Activated T-cell treated with anti-CD3 and anti-CD28 coated beads for 1 hour (primary cell): ENCODE results near the gene SUSD4.

Experiments used
- DNase-seq: peaks from one replicate; pipeline ENCODE4 v3.0.0-alpha.2; 2020; ENCODE audit warnings: low read depth

Gene SUSD4

GRCh38 chr1:223228931-223229528 is 134.9 kb downstream of the SUSD4 start:
- no peak for DNase-seq

GRCh38 chr1:223228201-223228600 is 135.8 kb downstream of the SUSD4 start:
- no peak for DNase-seq

GRCh38 chr1:223227486-223228196 is 136.3 kb downstream of the SUSD4 start:
- no peak for DNase-seq

DNA sequence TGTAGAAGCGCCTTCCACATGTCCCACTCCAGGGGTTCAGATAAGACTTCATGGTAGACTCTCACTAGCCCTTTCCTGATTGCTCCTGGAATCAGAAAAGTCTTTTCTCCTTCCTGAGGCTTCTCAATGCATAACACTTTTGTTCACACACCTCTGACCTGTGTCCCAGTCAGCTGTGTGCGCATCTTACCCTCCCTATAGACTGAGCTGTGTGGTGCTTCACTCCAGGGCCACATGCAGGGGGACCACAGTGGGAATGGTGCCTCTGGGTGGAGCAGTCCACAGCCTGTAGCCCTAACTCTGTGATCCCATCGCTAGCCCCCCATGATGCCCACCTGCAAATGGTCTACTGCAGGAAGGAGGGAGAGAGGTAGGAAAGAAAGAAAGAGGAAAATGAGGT is 136.9 kb downstream of the SUSD4 start:
- DNase-seq = no peak

GRCh38 chr1:223226271-223226670 is 137.7 kb downstream of the SUSD4 start:
- no peak for DNase-seq

DNA sequence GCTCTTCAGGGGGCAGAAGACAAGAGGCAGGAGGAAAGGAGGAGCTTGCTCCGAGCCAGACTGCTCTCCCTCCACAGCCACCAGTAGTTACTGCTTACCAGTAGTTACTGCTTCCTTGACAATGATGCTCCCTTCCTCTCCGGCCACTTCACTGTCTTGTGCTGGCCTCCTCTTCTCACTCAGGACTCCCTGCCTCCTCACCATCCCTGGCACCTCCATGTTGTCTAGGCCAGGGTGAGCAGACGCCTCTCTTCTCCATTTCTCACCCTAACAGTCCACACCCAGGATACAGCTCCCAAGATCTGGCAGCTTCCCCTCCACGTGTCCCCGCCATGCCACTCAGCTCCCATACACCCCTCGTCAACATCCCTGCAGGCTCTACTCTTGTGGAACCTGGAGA is 138.5 kb downstream of the SUSD4 start:
- no peak for DNase-seq

DNA sequence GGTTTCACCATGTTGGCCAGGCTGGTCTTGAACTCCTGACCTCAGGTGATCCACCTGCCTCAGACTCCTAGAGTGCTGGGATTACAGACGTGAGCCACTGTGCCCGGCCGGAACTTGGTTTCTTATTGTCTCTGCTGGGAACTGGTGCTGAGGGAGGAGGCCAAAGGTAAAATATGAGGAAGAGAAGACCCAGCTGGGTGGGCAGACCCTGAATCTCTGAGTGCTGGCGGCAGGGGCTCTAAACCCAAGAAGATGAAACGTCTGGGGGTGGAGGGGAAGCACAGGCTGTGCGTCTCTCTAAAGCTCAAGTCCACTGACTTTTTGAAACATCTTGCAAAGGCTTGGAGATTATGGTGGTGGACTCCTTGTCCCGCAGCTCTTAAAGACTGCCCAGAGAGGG is 138.9 kb downstream of the SUSD4 start:
- no peak for DNase-seq

- DNase-seq = no peak
Observed at GRCh38 chr1:223224465-223224864, 139.5 kb downstream of the SUSD4 start.

DNA sequence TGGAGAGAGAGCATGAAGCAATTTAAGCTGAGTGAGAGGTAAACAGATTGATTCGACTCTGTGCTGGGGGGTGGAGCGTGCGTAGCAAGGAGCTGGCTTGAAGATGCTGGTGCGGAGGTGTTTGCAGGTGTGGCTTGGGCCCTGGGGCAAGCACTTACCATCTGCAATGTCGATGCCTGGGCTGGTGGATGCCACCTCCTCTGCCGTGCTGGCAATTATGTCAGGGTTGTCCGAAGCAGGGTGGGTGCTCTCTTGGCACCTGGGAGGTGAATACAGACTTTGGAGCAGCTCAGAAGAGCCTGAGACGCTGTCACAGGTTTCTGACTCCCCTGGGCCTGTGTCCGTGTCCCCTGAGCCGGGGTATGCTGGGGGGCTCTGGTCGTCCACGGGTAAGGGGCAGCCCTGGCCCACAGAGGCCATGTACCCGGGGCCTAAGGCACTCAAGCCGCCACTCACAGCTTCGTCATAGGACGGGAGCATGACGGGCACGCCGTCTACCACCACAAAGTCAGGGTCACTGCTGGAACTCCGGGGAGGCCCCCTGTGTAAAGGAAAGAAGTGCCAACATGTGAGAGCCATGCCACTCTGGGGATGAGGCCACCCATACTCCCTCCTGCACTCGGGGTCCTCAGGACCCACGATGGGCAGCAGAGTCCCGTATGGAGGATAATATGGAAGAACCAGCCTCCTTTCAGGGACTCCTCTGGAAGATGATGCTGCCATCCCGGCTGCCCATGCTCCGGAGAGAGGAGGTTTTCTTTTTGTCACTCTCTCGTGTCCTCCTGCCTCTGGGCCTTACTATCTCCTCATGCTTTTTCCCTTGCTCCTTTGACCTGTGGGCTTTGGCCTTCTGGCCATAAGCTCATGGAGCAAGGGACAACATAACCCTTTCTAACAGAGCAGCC is 140.6 kb downstream of the SUSD4 start:
- DNase-seq = no peak

DNA sequence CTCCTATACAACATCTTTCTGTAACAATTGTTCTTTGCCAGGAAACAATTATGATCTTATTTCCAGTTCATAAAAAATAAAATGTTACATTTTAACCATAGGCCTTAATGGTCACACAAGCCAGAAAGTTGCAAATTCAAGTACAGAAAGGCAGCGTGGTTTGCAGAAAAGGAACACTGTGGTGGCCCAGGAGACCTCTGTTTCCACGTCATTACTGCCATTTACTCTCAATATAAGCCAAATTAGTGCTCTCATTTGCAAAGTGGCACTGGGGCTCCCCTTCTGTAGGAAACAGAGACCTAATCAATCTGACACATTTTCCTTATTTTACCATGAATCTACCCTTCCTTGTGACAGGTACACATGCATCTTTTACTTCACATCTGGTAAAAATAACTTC is 141.6 kb downstream of the SUSD4 start:
- no peak for DNase-seq

GRCh38 chr1:223221686-223222085 is 142.3 kb downstream of the SUSD4 start:
- DNase-seq = no peak

DNA sequence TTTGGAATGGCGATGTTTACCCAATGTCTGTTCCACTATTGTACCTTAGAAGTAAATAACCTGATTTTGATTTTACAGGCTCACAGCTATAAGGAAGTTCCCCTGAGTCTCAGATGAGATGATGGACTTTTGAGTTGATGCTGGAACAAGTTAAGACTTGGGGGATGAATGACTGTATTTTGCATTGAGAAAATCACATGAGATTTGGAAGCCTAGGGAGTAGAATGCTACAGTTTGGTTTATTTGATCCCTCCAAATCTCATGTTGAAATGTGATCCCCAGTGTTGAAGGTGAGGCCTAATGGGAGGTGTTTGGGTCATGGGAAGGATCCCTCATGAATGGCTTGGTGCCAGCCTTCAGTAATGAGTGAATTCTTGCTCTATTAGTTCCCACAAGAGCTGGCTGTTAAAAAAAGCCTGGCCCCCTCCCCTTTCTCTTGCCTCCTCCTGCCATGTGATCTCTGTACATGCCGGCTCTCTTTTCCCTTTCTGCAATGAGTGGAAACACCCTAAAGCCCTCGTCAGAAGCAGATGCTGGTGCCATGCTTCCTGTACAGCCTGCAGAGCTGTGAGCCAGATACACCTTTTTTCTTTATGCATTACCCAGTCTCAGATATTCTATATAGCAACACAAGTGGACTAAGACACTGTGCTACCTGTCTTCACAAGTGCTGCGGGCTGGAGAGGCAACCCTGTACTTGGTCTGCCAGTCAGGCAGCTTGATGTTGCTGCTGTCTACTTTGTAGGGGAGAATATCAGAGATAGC is 143.9 kb downstream of the SUSD4 start:
- DNase-seq = no peak

DNA sequence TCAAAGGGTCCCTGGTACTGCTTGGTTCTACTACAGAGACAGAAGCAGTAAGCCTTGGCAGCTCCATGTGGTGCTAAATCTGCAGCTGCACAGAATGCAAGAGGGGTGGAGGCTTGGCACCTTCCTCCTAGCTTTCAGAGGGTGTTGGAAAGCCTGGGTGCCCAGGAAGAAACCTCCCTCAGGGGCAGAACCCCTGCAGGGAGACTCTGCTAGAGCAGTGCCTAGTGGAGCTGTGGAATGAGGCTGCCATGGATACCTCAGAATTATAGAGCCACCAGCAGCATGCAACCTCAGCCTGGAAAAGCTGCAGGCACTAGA is 144.7 kb downstream of the SUSD4 start:
- no peak for DNase-seq

DNA sequence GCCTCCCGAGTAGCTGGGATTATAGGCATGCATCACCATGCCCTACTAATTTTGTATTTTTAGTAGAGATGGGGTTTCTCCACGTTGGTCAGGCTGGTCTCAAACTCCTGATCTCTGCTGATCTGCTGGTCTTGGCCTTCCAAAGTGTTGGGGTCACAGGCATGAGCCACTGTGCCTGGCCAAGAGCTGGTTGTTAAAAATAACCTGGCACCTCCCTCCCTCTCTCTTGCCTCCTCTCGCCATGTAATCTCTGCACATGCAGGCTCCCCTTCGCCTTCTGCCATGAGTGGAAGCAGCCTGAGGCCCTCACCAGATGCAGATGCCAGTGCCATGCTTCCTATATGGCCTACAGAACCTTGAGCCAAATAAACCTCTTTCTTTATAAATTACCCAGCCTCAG is 146.2 kb downstream of the SUSD4 start:
- DNase-seq = no peak

DNA sequence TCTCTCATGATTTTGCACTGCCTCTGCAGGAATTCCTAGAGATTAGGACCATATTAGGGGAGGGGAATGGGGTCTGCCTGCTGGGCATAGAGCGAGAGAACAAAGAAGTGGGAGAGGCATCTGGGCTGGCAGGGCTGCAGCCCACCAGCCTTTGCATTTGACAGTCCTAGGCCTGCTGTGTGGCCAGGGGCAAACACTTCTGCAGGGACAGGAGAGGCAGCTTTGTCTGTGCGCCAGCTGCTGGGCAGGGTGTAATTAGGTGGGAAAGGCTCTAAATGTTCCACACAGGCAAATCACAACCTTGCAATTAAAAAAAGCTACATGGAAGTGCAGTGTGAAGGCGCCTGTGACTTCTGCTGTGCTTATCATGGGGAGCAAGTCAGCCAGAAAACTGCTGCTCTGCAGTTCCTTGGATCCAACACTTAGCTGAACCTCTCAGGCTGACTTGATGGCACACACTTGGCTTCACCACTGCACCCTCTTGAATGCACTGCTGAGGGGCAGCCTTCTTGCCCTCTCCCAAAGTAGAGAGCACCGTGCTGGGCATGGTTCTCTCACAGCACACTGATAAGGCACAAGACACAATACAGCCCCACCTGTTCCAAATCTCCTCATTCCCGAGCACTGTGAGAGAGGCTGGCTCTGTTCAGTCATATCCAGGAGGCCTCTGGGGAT is 147.3 kb downstream of the SUSD4 start:
- no peak for DNase-seq

DNA sequence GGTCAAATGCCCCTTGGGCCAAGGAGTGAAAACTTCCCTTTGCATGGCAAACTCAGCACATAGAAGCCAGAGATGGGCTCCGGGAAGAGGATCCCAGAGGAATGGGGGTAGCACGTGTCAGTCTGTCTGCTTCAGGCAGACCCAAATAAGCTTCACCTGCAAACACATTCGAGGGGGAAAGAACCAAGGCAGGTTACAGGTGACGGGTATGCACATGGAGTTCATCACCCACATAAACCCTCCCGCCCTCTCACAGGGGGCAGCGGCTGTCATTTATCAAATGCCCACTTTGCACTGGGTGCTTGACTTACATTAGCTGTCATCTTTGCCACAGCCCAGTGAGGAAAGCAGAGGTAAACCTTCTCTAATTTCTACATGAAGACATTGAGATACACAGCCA is 147.9 kb downstream of the SUSD4 start:
- DNase-seq = no peak

- DNase-seq = no peak
Observed at GRCh38 chr1:223215026-223215425, 148.9 kb downstream of the SUSD4 start.

GRCh38 chr1:223214261-223214807 is 149.6 kb downstream of the SUSD4 start:
- DNase-seq = no peak

GRCh38 chr1:223212441-223212840 is 151.5 kb downstream of the SUSD4 start:
- no peak for DNase-seq

DNA sequence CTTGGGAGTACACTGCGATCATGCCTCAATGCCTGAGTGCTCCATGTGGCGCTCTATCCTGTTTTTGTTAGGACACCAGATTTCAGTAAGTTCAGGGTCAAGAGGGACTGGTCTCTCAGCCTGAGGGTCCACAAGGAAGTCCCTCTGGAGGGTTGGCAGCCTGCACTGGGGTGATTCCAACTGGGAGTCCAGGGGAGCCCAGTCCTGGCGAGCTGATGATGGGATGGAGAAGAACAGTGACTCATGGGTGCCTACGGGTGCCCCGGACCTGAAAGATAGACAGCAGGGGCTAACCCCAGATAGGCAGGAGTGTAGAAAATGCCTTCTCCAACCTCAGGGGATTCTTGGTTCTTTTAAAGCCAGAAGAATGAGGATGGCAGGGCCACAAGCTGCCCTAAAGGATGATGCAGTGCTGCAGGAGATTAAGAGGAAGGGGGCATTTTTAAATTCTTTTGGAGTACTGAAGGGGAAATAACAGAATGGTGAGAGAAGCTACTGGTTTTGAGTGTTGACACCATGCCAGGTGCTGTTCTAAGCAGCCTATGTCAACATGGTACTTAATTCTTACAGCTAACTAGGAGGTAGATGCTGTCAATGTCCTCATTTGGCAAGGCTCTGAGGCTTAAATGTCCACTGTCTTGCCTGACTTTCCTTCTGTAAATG is 152.5 kb downstream of the SUSD4 start:
- DNase-seq = no peak

DNA sequence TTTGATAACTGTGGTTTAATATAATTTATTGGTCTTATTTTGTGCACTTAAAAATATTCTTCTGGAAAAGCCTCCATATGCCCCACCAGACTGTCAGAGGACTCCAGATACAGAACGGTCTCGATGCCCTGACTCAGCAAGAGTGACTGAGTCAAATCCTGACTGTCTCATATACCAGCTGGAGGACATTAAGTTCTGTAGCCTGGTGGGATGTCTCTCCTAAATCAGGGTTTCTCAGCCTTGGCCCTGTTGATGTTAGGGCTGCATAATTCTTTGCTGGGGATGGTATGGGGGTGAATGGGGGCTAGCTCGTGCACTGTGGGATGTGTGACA is 153.2 kb downstream of the SUSD4 start:
- DNase-seq = no peak
